SK-MEL-5 (cell line): ENCODE results near the gene MED4. TPM values are rescaled to one million over a fixed set of nuclear protein-coding genes. Genes with fewer than 3 reads are reported as not detected.
"Not testable (repeated sequence)": the region's sequence is repeated elsewhere in the genome, so short reads cannot be mapped to it uniquely, and the experiment has no call there.

Experiments used
- DNase-seq: peaks from one replicate; pipeline ENCODE4 v3.0.0-alpha.2; 2016; ENCODE audit warnings: low read depth, low spot score
- in situ Hi-C: cut with HindIII; loops from 2 replicates; pipeline ENCODE4 v1.10.0; 2016; ENCODE audit warnings: low sequenced_read_pairs, high pct_unique_total_duplicates, low pct_unique_long_range_greater_than_20kb
- total RNA-seq: library from RNA; depleted of rRNA; stranded (reverse); fragments of >200 nt; shearing (Covaris generic); gene quantifications from 2 replicates; pipeline ENCODE4 v1.2.3, GENCODE V29; 2014

The MED4 gene
- total RNA-seq, 1 experiment from 2014 or later = 30.6 TPM

DNA sequence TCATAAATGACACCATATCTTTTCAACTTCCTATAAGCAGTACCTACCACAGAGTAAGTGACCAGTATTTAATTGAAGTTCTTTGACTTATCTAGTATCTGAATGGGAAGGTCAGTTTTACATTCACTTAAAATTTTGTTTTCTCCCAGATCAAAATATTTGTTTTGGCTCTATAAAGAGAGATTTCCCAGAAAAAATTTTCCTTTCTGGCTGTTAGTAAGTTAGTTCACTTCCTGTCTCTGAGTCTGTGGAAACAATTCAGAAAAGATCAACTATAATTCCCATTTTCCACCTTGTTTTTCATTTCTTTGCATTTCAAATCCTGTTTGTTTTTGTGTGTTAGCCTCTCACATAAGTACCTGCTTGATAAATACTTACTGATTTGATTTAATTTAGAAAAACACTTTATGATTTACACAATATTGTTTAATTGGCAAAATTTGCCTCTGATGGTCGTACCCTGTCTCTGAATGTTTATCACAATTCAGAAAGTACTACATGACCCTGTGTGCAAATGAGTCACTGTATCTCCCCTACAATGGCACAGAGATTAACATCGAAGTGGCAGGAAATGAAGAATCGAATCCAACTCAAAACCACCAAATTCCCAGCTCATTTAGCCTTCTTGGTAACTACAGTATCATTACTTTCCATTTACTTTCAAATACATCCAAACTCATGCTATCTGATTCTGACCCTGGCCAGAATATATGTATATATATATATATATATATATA, 15.4 kb upstream of the MED4 start:
- peak; percentile 67 for DNase-seq
- in situ Hi-C loops = loop anchor here (25.0 kb wide), 1 partner anchor 452 kb away; no protein-coding TSS in a partner anchor

DNA sequence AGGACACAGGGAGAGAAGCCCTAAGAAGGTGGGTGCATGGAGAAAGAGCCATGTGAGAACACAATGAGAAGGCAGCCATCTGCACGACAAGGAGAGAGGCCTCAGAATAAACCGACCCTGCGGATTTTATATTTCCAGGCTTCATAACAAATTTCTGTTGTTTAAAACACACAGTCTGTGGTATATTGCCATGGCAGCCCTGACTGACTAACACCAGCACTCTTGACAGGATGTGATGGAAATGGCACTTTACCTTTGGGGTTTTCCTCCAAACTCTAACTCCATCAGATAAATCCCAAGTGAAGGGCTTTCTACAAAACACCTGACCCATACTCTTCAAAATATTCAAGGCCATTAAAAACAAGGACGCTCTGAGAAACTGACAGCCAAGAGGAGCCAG, 13.2 kb upstream of the MED4 start:
- DNase-seq = no peak
- in situ Hi-C loops = loop anchor here (25.0 kb wide), 1 partner anchor 454 kb away; no protein-coding TSS in a partner anchor

DNA sequence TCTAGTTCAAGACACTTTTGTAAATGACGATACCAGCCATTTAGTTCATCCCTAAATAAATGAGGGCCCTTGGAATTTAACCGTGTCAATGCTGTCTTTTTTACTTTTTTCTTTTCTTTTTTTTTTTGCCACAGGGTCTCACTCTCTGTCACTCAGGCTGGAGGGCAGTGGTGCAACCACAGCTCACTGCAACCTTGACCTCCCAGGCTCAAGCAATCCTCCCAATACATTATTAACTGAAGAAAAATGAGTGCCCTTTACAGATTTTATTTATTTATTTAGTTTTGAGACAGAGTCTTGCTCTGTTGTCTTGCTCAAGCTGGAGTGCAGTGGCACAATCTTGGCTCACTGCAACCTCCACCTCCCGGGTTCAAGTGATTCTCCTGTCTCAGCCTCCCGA, 2.9 kb upstream of the MED4 start:
- in situ Hi-C loops = no loop called here
- no peak for DNase-seq

DNA sequence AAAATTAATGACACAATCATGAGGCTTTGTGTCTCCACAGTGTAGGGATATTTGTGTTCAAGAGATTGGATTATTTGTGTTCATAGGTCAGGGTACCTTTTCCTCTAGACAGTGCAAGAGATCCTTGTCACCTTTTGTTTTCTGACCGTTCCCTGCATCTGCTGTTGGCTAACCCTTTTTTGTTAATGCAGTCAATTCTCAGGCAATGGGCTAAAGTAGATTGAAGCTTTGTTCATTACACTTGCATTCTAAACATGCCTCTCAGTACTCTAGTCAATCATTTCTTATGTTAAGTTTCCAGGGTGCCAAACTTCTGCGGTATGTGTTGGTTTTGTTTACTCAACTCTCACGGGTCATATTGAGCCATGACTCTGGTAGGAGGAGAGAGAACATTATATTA, 1.8 kb upstream of the MED4 start:
- in situ Hi-C loops = no loop called here
- no peak for DNase-seq

DNA sequence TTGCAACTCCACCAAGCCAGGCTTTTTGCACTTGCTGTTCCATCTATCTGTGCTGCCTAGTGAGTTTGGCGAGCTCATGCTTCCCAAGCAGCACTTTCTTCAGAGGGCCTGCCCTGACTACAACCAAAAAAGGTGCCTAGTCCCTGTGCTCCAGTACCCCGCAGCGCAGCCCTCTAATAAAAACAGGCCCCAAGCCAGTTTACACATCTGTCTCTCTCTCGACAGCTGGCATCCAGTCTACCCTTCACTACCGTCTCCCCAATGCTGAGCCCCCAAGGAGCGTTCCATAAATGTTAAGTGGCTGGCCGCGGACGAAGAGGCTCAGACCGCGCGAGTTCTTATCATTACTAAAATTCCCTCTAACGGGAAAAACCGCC, 512 bp downstream of the MED4 start:
- DNase-seq = no peak
- in situ Hi-C loops = no loop called here

DNA sequence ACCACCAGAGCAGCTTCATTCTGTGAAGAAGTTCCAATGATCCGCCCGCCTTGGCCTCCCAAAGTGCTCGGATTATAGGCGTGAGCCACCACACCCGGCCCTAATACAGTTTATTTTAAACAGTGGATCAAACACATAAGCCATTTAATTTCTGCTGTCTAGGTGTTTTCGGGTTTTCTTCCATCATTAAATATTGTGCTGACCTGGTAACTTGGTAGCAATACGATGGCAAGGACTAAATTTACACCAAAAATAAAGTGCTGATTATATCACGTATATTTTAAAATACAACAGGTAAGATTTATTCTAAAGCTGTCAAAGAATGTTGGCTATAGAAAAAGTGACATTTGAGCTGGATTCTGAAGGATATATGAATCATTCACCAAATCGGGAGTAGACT, 1.3 kb downstream of the MED4 start:
- in situ Hi-C loops = no loop called here
- no peak for DNase-seq

DNA sequence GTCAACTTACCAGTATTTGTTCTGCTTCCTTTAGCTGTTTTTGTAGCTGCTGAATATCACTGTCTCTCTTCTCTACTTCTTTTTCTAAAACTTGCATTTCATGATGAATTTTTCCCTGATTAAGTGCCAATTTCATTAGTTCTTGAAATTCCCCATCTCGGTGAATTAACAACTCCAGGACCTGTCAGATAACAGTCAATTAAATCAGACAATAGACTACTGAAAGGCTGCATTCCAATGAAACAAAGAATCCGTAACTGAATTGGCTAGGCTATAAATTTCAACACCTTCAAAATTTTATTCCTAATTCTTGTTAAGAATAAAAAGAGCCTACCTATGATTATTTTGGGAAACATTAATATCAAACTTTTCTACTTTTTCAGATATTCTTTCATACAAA, 8.6 kb downstream of the MED4 start:
- DNase-seq = no peak
- in situ Hi-C loops = no loop called here

DNA sequence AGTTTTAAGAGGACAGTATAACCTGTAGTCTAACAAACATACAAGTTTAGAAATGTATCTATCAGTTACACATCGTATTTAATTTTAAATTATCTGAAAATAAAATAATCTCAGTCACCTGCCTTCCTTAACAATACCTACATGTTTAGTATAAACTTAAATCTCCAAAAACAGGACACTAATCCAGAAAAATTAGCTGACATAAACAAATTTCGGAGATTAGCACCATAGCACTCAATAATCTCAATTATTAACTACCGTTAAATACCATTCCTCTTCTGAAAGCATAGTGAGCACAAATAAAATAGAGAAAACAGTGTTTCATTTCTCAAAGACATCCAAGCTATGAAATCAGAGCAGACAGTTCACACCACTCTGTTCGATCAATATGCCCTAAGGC, 13.2 kb downstream of the MED4 start:
- in situ Hi-C loops = no loop called here
- no peak for DNase-seq

DNA sequence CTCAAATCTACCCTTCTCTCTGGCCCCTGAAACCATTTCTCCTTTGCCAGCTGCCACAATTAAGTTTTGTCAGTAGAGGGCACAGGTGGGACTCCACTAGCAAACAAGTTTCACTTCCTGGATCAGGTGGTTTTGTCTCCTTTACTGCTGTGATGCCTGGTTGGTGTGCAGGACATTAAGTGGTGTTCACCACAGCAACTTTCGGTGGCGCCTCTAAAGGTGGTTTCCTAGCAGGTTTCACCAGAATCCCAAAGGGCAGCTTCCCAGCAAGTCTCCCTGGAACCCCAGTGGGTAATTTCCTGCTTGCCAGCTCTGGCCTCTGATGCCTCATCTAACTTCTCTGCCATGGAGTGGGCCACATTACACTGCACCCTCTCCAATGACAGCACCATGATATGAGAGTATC, 16.6 kb downstream of the MED4 start:
- peak; percentile 37 for DNase-seq
- in situ Hi-C loops = no loop called here

DNA sequence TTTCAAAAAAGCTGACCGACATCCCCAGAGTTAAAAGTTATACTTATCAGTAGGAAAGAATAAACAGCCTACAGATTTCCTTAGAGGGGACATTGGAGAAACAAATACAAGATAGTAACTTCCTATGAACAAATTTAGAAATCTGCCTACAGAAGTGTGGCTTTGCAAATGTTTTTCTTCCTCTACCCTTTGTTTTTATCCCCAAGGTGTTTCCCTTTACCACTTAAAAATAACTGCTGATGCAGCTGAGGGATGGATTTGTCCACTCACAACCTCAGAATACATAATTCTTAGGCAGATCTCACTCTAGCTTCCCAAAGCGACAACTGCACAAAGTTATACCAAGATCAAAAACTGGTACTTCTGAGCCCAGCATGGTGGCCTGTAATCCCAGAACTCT, 20.9 kb downstream of the MED4 start:
- in situ Hi-C loops = no loop called here
- DNase-seq = no peak

DNA sequence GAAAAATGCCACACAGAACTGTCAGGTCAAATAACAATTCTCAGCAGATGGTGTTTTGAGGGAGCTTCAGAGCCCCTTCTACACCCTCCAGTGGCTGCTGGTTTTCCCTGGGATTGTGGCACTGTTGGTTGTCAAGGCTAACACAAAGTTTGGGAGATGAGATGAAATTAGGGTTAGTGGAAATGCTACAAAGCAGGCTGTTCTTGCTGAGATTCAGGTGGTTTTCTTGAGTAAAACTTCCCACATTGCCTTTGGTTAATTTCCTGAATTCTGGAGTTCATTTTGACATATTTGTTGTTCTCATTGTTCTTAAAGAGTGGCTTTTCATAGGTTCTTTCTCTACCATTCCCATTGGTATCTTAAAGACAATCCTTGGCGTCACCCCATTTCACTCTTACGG, 22.1 kb downstream of the MED4 start:
- no peak for DNase-seq
- in situ Hi-C loops = no loop called here

DNA sequence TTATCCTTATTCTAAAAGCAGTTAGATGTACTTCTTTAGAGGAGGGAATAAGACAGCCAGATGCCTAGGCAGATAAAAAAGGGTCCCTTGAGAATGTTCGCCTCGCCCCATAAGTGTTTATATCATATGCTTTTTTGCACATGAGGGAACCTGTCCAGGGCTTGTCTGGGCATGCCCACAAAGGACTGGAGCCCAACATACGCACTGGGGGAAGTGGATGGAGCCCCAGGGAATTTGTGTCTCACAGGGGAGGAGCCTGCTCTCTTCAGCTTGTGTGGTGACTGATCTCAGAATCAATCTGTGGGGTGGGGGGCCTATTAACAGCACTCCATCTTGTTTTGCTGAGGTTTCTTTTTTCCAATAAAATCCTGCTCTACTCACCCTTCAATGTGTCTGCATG, 22.6 kb downstream of the MED4 start:
- in situ Hi-C loops = no loop called here
- DNase-seq = no peak

DNA sequence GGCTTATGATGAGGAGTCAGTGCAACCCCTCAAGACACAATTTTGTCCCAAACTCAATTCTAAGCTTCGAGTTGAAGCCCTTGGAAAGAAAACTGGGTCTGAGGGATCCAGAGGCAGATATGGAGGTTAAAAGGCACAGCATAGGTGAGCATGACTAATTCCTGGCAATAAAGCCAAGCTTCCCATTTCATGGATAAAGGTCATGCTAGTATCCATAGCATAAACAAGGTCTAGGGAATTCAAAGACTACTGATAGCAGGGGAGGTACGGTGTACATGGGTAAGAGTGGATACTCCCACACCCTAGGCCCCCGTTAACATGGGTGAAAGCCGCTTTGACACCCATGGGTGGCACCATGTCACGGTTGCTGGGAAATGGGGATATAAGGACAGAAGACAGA, 24.0 kb downstream of the MED4 start:
- DNase-seq = no peak
- in situ Hi-C loops = no loop called here

DNA sequence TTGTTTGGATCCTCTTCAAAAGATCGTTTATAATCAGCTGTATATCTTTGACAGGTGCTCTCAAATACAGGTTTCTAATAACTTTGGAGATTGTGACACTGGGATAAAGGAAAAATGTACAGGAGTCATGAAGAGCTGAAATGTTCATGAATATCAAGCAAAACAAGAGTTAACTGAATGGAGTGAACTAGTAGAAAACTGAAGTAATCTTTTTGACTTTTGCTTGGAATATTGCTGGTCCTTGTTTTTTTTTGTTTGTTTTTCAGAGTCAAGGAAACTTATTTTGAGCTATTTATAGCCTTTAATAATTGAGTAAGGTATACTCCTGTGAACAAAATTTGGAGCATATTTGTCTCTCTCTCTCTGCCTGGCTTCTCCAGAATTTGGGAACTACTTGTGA, 25.3 kb downstream of the MED4 start:
- no peak for DNase-seq
- in situ Hi-C loops = no loop called here

DNA sequence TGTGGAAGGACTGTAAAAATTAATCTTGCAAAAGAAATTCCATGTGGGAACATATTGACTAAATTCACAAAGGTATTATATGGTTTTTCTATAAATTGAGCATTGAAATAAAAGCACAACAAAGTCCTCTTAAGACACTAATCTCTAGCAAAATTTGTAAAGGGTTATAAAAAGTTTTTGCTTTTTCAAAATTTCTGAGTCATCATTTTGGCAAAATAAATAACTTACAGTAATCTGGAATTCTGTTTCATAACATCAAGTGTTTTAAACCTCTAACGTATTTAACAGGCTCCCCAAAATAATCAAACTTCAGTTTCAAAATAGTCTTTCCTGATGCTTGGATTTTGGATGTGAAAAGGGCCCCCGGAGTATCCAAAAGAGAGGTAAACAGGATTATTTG, 26.0 kb downstream of the MED4 start:
- no peak for DNase-seq
- in situ Hi-C loops = no loop called here

DNA sequence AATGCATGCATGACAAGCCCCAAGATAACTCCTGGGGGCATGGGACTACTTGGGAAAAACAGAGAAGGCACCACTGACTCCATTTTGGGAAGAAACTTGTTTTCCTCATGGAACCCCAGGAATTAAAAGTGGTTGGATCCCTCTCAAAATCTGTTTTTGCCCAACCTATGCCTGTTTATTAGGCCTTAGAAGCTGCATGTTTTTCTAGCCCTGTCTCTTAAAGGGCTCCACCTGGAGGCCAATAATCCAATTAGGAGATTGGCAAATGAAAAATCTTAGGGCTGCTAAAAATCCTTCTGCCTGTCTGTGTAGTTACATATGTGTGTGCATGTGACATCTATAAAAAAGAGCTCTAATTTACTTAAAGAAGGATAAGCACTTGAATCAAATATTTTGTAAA, 26.9 kb downstream of the MED4 start:
- DNase-seq = peak; percentile 18
- in situ Hi-C loops = no loop called here

DNA sequence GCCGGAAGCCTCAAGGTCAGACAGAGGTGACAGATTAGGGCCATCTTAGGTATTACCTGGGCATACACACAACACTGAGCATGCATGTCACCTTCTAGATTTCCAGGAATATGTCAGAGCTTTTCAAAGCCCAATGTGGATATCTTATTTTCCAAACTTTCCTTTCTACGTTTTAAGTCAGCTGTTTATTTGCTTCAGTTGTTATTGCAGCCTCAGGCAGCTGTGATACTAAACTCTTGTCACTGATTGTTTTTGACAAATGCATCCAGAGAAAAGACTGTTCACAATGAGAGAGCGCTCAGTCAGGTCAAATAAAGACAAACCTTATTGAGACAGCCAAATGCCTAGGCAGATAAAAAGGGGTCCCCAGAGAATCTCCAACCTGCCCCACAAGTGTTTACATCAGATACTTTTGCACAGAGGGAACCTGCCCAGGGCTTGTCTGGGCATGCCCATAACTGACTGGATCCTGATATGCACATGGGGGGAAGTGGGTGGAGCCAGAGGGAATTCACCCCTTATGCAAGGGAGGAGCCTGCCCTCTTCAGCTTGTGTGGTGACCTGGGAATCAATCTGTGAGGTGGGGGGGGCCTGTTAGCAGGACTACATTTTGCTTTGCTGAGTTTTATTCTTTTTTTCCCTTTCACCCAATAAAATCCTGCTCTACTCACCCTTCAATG, 28.5 kb downstream of the MED4 start:
- in situ Hi-C loops = no loop called here
- DNase-seq = peak; percentile 46

DNA sequence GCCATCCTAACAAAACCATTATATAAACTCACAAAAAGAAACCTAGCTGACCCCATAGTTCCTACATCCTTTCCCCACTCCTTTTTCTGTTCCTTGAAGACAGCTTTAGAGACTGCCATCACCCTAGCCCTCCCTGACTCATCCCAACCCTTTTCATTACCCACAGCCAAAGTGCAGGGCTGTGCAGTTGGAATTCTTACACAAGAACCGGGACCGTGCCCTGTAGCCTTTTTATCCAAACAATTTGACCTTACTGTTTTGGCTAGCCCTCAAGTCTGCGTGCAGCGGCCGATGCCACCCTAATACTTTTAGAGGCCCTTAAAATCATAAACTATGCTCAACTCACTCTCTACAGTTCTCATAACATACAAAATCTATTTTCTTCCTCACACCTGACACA, 35.0 kb downstream of the MED4 start:
- DNase-seq, in situ Hi-C loops: not testable (repeated sequence)

DNA sequence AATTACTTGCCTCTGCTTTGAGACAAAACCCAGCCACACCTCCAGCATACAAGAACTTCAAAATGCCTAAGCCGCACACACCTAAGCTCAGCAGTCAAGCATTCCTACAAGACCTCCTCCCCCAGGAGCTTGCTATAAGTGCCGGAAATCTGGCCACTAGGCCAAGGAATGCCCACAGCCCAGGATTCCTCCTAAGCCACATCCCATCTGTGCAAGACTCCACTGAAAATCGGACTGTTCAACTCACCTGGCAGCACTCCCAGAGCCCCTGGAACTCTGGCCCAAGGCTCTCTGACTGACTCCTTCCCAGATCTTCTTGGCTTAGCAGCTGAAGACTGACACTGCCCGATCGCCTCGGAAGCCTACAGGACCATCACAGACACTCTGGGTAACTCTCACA, 36.4 kb downstream of the MED4 start:
- DNase-seq, in situ Hi-C loops: not testable (repeated sequence)
